GDM1 (cell line): ENCODE results near the gene IRF5.
"Not testable (repeated sequence)": the region's sequence is repeated elsewhere in the genome, so short reads cannot be mapped to it uniquely, and the experiment has no call there.

Source experiments
- DNase-seq: peaks from one replicate; lab custom pipeline; 2025; lab: John Stamatoyannopoulos, UW

Gene IRF5

DNA sequence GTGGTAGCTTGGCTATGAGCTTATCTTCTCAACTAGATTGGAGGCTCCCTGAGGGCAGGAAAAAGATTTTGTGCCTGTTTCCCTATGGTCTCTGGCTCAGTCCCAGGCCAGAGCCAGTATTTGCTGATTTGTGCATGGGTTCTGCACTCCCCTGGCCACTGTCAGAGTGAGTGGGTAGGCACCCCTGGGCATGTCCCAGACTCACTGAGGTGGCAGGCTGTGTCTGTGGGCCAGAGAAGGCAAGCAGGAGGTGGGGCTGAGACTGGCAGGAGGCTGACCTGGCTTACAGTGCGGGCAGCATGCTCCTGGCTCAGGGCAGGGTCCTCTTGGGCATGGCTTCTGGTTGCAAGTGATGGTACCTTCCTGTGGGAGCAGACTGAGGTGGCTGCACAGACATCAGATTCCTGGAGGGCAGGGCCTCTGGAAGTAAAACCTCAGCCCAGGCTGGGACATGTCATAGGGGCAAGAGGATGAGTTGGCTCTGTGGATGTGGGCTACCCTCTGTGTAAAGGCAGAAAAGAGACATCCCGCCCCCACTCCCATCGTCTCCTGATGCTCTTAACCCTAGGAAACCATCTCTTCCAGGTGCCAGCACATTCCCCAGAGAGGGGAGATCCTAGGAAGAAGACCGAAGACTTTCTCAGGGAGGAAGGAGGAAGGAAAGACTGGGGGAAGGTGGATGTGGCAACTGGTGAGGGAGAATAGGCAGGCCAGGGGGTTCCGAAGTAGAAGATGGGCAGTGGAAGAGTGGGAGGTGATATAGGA, 31.5 kb upstream of the IRF5 start:
- DNase-seq = no peak

DNA sequence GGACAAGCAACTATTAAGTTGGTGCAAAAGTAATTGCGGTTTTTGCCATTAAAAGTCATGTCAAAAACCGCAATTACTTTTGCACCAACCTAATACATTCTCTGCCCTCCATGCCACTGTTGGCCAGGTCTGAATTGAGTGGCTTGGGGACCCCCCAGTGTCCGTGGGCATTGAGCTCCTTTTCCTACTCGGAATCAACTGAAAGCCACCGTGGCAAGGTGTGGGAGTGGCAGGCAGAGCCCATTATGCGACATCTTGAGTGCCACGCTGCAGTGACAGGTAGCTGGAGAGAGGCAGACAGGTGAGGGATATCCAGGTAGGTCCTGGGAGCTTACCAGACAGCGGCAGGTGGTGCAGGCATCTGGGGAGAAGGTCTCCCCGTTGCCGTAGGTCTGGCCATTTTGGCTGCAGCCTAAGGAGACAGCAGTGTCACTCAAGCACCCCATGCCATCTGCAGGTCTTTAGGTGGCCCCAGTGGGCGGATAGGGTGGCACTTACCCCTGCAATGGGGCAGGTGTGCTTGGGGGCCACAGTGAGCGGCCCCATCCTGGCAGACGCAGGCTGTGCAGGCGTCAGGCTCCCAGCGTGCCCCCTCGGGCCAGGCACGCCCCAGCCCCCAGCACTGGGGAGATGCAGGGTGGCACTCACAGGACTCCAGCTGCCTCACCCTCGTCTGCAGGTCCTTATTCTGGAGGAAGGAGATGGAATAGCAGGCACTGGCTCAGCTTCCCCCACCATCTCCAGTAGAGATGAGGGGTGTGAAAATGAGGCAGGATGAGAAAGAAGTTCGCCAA, 30.8 kb upstream of the IRF5 start:
- DNase-seq = no peak

DNA sequence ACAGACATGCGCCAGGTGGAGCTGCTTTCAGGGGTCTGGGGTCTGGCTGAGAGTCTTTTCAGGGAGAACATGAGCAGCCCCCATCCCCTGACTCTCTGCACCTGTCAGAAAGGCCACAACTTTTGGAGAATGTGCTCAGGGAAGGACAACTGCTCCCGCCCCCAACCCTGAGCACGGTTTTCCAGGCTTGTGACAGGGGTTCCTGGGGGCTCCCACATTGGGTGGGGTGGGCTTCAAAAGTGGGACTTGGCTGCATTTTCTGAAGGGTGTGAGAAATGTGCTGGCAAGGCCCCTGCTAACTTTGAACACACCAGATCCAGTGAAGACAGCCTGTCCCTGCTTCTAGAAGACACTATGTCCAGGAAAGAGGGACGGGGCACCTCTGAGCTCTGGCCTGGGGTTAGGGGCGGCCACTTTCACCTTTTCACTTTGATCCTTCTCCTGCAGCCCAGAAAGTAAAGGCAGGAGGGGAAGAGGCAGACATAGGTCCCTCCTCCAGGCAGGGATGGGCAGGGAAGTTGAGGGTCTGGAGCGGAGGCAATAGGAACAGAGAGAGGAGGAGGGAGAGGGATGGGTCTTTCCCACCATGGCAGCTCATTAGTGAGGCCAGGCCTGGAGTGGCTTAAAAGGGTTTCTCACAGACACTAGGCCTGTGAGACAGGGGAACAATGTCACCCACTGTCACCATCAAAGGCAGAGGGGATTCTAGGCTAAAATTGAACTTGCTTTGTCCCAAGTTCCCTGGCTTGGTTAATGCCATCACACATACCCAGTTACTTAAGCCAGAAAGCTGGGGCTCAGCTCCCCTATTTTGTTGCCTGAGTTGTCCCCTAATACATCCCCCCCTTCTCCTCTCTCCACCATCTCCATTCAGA, 28.7 kb upstream of the IRF5 start:
- no peak for DNase-seq

DNA sequence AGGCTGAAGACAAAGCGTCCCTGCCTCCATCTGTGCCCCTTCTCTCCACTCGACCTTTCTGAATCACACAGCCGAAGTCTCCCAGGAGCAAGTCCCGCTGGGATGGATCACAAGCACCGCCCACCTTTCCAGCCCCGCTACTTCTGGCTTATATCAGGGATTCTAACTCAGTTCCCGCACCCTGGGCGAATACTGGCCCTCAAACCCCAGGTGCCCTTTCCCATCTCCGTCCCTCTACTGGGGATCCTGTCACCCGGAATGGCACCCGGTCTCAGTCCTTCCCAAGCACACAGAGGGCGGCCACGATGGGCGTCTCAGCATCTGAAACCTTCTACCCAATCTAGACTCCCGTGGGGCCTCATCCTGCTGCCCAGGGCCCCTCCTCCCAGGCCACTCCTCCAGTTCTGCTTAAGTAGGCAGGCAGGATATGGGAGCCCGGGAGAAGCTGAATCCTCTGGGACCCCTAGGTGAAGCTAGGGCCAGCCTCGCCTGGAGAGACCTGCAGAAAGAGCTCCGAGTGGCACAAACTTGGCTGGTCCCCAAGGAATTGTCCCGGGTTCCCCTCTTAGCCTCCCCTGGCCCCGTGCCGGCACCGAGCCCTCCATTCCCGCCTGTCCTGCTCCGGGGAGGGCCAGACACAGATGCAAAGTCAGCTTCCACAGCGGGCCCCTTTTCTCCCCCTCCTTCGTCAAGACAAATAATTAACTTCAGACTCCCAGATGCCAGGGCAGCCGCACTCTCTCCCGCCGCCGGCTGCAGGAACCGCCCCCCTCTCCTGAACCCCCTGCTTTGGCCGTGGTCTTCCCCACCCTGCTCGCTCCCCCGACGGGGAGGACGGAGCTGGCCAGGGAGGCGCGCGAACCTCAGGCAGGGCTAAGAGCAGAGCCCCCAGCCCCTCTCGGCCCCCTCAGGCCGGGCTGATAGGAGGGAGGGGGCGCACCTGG, 27.8 kb upstream of the IRF5 start:
- no peak for DNase-seq

DNA sequence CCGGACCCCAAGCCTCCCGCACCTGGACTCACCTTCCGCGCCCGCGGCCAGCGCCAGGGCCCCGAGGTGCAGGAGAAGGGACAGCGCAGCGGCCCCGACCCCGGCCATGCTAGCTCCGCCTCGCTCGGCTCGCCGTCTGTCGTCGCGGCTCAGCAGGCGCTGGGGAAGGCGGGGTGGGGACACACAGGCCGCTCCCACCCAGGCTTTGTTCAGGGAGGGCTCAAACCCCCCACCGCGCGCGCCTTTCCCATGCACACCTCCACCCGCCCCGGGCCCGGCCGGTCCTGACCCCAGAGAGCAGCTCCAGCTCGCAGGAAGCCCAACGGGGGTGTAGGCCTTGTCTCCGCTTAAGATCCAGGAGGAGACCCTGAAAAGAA, 27.2 kb upstream of the IRF5 start, which contains the start of gene KCP:
KCP (minus strand) TSS at position 141 of the 377 bp plus-strand sequence; CDS start at position 108, 33 bp downstream.
- DNase-seq = no peak

DNA sequence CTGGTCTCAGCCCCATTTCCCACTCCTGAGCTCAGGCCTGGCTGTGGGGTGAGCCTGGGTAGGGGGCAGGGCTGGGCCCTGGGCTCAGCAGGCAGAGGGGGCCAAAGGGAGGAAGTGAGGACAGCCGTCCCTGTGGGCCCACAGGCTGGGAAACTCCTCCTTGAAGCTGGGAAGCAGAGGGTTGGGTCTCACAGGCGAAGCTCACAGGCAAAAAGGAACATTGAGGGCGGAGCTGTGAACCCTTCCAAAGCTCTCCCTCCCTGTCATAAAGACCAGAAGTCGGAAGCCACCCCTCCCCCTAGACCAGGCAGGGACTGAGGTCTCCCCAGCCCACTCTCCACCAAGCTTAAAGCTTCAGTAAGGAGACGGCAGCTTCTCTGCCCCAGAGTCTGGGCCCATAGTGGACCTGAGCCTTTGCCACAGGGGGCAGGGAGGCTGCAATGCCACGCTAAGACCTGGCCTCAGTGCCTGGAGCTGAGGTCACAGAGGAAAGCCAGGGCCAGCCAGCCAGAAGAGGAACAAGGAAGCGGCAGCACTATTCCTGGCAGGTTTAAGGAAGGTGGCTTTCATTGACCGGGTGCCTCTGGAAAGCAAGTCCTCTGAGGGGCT, 26.2 kb upstream of the IRF5 start:
- DNase-seq = peak; percentile 76

DNA sequence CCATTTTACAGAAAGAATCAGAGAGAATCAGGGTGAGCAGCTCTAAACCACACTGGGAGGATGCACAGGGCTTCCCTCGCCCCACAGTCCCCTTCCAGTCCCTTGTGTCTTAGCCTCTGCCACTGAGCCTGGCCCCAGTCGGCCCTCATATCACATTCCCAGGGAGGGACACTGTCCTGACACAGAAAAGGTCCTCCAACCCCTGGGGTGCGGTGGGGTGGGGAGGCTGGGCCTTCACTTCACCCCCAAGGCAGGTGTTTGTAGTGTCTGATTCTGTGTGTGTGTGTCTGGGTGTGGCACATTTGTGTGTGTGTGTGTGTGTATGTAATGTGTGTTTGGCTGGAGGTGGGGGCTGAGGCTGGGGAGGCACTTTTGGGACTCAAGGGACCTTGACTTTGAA, 25.4 kb upstream of the IRF5 start:
- no peak for DNase-seq

DNA sequence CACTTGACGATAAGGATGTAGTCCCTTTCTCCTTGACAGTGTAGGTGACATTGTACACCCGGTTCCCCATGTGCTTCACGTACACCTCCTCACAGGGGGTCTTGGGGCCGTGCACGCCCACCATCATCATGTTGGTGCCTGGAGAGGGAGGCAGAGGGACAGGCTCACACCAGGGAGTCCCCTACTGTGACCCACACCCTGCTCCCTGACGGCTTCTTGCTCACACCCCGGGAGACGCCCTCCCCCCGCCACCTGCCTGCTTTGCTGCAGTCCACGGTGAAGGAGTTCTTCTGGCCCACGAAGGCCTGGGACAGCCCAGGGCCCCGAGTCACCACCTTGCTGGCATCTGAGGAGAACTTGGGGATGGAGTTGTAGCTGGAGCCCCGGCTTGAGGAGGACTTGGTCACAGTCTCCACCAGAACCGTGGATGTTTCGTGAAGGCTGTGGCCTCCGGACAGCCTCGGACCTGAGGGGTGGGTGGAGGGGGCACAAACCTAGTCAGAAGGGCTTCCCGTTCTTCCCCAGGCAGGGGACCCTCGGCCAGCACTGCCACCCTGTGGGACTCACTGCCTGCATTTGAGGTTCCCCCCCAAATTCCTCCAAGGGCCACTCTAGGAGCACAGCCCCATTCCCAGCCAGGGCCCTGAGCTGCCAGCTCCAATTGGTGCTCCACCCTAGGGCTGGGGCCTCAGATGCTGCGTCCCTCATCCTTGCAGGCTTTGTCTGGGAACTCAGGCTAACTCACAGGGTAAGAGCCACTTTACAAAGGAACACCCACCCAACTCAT, 24.8 kb upstream of the IRF5 start:
- not testable (repeated sequence) for DNase-seq

DNA sequence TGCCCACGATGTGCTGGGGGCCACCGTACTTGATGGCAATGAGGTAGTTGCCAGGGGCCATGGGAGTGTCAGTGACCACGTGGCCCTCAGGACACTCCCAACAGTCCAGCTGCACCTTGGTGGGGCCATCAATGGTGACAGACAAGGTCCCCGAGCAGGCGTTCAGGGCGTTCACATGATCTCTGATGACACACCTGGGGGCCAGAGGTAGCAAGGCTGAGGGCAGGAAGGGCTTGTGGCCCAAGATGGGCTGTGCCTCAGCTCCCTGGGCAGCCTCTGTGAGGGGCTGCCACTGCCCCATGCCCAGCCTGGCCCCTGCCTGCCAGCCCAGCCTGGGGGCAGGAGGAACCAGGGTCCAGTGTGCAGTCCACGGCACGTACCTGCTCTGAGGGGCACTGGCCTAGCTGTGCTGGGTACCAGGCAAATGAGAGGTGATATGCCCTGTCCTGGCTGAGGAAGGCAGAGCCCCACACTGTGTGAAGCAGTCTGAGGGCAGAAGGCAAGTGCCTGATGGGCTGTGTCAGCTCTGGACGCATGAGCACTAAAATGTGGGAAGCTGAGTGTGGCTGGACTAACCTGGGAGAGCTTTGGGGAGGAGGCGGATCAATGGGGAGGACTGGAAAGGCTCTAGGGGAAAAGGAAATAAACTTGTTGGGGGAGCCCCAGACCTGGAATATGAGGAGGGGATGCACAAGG, 23.7 kb upstream of the IRF5 start:
- DNase-seq = no peak

DNA sequence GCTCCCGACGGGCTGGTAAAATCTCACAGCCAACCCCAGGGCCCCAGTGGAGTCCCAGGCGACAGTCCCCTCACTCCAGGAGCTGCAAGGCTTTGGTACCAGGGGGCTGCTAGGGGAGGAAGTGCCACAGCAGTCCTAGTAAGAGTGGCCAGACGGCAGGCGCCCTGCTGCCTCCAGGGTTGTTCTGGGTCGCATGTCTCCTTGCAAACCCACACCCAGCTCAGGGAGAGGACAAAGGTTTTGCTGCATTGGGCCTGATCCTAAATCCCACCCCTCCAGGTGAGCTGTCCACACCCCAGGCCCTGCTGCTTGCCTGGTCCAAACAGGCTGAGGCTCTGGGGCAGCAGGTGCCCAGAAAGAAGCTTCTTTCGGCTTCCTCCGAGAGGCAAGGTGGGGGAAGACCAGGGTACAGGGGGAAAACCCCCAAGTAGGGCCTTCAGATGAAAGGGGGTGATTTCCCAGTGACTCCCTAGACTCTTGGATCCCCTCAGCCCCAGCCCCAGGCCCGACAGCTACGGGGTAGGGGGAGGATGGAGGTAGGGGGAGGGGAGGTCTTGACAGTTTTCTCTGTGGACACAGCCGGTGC, 23.1 kb upstream of the IRF5 start:
- no peak for DNase-seq

DNA sequence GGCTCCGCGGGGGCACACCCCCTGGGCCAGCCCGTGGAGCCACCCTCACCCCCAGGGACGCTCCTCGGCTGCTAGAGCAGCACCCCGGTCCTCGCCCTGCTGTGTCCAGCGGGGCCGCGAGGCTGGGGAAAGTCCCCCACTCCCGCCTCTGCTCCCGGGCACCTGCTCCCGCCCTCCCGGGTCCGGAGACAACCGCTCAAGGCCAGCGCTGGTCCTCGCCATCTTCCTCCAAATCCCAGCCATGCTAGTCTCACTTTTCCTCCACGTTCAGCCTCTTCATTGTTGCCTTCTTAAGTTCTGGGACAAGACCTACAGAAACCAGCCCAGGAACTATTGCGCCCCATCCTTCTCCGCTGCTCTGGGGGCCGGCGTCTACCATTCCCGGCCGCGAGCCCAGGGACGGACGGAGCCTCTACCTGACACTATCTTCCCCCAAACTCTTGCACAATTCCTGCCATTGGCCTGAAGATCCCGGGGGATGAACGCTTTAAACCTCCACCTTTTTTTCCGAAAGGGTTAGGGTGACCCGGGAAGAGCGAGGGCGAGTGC, 22.4 kb upstream of the IRF5 start:
- DNase-seq = no peak

DNA sequence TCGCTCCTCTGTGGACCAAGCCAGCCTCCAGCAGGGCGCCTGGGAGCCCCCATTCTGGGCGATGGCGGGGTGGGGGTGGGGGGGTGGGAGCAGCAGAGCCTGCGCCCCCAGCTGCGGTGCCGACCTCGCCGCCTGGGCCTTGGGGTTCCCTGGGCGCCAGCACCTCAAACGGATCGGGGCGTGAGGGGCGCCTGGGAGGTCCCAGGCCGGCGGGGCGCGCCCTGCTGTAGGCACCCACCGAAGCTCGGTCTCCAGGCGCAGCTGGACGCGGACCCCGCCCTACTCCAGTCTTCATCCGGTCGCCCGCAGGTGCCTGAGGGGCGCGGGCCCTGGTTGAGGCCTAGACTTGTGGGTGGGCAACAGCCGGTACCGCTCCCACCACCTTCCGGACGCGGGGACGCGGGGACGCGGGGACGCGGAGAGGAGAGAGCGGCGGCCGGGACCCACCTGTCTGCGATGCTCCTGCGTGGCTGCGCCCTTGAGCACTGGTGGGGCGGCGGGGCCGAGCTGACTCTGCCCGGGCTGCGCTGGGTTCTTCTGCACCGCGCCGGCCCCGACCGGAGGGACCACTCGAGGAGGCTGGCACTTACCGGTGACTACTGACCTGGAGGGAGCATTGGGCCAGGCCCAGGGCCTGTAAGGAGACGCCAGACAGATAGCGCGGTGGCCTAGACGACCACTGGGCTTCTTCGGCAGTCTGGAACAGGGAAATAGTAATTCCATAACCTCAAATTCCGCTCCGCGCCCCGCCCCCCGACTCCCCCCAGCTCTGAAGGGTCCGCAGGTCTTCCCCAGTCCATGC, 21.7 kb upstream of the IRF5 start:
- DNase-seq = no peak

DNA sequence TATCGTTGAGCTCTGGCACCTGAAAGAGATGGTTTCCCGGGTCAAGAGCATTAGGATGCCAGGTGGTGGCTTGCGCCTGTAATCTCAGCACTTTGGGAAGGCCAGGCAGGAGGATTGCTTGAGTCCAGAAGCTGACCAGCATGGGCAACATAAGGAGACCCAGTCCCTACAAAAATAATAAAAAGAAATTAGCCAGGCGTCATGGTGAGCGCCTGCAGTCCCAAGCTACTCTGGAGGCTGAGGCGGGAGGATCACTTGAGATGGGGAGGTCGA, 21.1 kb upstream of the IRF5 start:
- DNase-seq = no peak

DNA sequence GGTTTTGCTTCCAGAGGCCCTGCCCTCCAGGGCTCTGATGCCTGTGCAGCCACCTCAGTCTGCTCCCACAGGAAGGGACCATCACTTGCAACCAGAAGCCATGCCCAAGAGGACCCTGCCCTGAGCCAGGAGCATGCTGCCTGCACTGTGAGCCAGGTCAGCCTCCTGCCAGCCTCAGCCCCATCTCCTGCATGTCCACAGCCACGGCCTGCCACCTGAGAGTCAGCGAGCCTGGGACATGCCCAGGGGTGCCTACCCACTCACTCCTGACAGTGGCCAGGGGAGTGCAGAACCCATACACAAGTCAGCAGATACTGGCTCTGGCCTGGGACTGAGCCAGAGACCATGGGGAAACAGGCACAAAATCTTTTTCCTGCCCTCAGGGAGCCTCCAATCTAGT, 20.6 kb upstream of the IRF5 start:
- DNase-seq = no peak

DNA sequence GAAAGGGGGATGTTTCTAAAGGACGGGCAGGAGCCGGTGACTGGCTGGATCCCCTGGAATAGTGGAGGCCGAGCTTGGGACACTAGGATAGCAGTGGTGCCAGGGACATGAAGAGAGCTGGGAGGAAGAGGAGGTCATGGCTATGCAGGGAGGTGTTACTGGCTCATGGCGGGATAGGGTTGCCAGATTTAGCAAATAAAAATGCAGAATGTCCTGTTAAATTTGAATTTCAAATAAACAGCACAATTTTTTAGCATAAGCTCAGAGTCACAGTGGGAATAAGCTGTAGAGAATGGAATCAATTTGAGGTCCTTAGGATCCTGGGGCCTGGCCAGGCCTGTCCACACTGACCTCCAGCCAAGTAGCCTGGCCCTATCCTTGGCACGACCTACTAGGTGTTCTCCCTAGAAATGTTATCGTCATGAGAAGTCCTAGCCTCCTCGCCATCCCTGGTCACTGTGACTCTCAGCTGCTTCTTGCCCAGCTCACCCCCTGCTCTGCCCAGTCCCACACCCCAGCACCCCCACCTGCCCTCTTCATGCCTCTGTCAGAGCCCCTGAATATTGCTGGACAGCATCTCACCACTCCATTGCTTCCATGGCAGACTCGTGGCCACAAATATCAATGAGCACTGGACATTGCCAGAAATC, 19.6 kb upstream of the IRF5 start:
- DNase-seq = no peak

DNA sequence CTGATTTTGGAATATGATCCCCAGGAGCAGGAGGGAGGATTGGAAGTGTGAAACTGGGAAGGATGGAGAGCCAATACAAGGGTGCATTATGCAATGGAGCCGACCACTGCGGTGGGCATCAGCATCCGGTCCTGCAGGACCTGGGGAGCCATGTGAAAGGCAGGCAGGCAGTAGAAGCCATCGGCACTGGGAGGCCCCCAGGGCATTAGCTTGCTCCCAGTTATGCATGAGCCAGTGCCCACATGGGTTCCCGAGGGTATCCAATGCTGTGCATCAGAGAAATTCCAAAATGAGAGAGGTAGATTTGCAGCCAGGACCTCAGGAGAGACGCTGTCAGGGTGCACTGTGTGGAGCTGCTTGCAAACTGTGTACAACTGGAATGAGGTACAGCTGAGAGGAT, 18.5 kb upstream of the IRF5 start:
- no peak for DNase-seq

DNA sequence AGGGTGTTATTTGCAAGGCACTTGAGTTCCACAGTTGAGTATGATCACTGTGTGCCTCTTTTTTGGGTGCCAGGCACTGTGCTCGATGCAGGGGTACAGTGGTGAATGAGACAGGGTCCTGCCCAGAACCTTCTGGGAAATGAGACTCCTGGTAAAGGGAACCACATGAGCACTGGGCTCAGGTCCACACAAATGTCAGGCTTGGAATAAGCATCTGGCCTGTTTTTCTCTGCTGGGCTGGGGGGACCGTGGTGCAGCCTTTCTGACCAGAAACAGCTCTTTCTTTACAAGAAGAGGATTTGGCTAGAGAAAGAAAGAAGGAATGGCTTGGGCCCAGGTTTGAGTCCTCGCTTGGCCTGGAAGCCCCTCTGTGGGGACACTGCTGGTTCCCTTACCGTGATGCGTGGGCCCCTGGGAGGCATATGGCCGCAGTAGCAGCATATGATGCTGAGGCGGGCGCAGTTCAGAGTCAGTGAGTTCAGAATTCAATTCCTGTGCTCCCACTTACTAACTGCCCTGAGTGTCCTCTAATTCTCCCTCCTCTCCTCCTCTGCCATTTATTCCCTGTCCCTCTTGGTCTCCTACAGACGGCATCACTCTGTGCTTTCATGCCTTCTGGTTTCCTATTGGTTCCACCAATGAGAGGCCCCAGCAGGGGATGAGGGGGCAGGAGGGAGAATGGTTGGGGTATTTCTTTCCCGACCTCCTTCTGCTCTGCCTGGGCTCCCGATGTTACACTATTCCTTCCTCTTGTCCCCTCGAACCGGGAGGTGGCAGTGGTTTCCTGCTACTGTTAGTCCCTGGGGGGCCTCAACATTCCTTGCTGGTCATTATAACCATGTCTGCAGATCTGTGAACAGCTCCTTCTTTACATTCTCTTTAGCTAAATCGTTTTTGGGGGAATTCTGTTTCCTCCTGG, 17.6 kb upstream of the IRF5 start:
- DNase-seq = no peak
